Measurements from ENCODE around the gene BNC2.

Gene BNC2

DNA sequence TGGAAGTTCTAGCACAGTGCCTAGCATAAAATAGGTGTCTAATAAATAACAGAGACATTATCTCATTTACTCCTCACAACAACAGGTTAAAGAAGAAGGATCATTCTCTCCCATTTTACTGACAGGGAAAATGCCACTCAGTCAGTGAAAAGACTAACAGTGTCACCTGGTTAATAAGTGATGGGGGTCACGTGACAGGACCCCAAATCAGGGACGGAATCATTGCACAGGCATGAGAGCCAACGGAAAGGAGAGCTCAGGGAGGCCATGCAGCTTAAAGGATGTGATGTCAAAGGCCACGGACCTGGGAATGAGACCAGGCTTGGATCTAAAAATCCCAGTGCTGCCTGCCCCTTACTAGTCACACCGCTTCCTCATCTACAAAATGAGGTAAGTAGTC is 101.2 kb downstream of the BNC2 start:
- Histone ChIP-seq H3K9me3 (ENCODE audit: control insufficient read depth in 2 of 2, low read length in 2 of 2) (no peaks in the 10 kb centered on the region), H3K27me3 (ENCODE audit: control insufficient read depth in 2 of 2, insufficient read depth in 2 of 2, low read length in 2 of 2) (no peaks in the 10 kb centered on the region), H3K4me3 (ENCODE audit: low read length in 2 of 2) (no peak overlapping the region), H3K4me1 (ENCODE audit: control insufficient read depth in 2 of 2, insufficient read depth in 2 of 2, low read length in 2 of 2) (no peaks in the 10 kb centered on the region), H3K27ac (ENCODE audit: low read depth in 2 of 2, low read length in 2 of 2) (no peak overlapping the region), H3K36me3 (ENCODE audit: control insufficient read depth in 2 of 2, insufficient read depth in 2 of 2, low read length in 2 of 2) (no peaks in the 10 kb centered on the region), H3K9ac (ENCODE audit: low read depth in 1 of 2, low read length in 2 of 2) (no peak overlapping the region)

DNA sequence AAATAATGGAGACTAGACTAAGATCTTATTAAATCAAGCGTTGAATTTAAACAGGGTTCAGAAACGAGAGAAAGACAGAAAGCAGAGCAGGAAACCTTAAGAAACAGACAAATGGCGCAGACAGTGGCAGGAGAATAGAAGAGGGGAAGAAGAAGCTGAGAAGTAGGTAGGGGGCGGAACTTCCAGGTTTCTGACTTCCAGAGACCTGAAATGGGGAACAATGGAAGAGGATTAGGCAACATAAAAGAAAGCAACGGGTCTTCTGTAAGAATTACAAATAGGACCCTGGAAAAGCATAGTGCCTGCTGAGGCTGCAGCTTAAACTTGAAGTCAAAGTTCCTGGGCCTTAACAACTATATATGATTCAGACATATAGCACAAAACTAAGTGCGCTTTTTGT is 101.7 kb downstream of the BNC2 start:
- no peak overlapping the region for H3K9ac ChIP-seq (ENCODE audit: low read depth in 1 of 2, low read length in 2 of 2)
- no peak overlapping the region for H3K4me3 ChIP-seq (ENCODE audit: low read length in 2 of 2)
- H3K36me3 ChIP-seq (ENCODE audit: control insufficient read depth in 2 of 2, insufficient read depth in 2 of 2, low read length in 2 of 2): no peaks in the 10 kb centered on the region
- H3K4me1 ChIP-seq (ENCODE audit: control insufficient read depth in 2 of 2, insufficient read depth in 2 of 2, low read length in 2 of 2): no peaks in the 10 kb centered on the region
- H3K27me3 ChIP-seq (ENCODE audit: control insufficient read depth in 2 of 2, insufficient read depth in 2 of 2, low read length in 2 of 2): no peaks in the 10 kb centered on the region
- no peak overlapping the region for H3K27ac ChIP-seq (ENCODE audit: low read depth in 2 of 2, low read length in 2 of 2)
- no peaks in the 10 kb centered on the region for H3K9me3 ChIP-seq (ENCODE audit: control insufficient read depth in 2 of 2, low read length in 2 of 2)

DNA sequence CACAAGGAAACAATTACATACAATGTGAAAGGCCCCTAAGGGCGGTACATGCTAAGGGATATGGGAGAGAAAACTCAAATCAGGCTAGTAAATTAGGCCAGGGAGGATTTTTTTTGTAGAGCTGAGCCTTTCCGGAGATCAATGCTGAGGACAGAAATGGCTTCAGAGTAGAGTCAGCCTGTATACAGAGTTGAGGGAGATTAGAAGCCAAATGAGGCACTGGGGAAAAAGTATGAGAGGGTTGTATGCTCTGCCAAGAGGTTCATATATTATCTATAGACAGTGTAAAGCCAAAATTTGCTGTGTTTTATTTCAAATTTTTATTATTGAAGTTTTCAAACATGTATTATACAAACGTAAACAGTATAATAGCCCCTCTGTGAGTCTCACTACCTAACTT is 103.1 kb downstream of the BNC2 start:
- H3K9ac ChIP-seq (ENCODE audit: low read depth in 1 of 2, low read length in 2 of 2): no peak overlapping the region
- H3K36me3 ChIP-seq (ENCODE audit: control insufficient read depth in 2 of 2, insufficient read depth in 2 of 2, low read length in 2 of 2): no peaks in the 10 kb centered on the region
- H3K27ac ChIP-seq (ENCODE audit: low read depth in 2 of 2, low read length in 2 of 2): no peak overlapping the region
- H3K4me1 ChIP-seq (ENCODE audit: control insufficient read depth in 2 of 2, insufficient read depth in 2 of 2, low read length in 2 of 2): no peaks in the 10 kb centered on the region
- no peaks in the 10 kb centered on the region for H3K9me3 ChIP-seq (ENCODE audit: control insufficient read depth in 2 of 2, low read length in 2 of 2)
- H3K27me3 ChIP-seq (ENCODE audit: control insufficient read depth in 2 of 2, insufficient read depth in 2 of 2, low read length in 2 of 2): no peaks in the 10 kb centered on the region
- H3K4me3 ChIP-seq (ENCODE audit: low read length in 2 of 2): no peak overlapping the region

DNA sequence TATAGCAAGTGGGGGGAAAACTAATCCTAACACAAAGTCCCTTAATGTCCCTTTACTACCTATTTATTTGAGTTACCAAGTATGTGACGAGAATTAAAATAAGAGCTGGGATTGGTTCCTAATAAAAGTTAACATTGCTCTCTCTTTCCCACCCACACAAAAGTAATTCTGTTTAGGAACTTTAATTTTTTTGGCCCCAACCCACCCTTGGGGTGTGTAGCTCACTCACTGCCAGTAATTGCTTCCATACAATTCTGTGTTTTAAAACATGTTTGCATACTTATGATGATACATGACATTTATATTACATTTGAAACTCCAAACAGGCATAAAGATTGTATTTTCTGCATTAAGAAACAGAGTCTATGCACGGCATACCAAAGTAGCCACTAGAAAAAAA is 106.5 kb downstream of the BNC2 start:
- H3K4me3 ChIP-seq (ENCODE audit: low read length in 2 of 2): no peak overlapping the region
- H3K27me3 ChIP-seq (ENCODE audit: control insufficient read depth in 2 of 2, insufficient read depth in 2 of 2, low read length in 2 of 2): no peaks in the 10 kb centered on the region
- H3K9ac ChIP-seq (ENCODE audit: low read depth in 1 of 2, low read length in 2 of 2): no peak overlapping the region
- no peaks in the 10 kb centered on the region for H3K36me3 ChIP-seq (ENCODE audit: control insufficient read depth in 2 of 2, insufficient read depth in 2 of 2, low read length in 2 of 2)
- H3K4me1 ChIP-seq (ENCODE audit: control insufficient read depth in 2 of 2, insufficient read depth in 2 of 2, low read length in 2 of 2): no peaks in the 10 kb centered on the region
- H3K27ac ChIP-seq (ENCODE audit: low read depth in 2 of 2, low read length in 2 of 2): no peak overlapping the region
- H3K9me3 ChIP-seq (ENCODE audit: control insufficient read depth in 2 of 2, low read length in 2 of 2): no peaks in the 10 kb centered on the region

DNA sequence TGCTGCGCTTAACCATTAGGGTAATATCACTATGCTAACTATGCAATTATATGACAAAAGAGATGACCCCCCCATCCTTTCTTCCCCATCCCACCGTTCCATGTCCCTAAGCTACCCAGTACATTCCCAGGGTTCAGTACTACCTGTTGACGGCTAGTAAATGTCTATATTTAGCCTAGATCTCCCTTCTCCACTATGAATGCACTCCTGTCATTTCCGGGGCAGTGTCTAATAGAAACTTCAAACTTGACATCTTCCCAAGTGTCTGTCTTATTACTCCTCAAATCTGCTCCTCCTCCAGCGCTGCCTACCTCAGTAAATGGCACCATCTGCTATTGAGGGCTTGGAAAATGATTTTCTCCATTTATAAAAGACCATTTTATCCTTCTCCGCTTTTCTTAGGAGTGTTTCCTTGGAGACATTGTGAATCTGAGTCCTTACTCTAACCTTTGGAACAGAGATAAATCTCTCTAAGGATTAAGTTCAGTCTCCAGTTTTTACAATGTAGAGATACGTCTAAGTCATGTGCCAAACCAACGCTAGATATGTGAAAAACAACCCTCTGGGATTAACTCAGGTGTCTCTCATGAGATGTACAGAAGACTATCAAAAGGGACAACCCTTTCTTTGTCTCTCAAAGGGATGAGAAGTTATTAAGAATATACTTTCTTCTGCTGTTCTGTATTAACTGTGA is 114.9 kb downstream of the BNC2 start:
- Histone ChIP-seq H3K9ac (ENCODE audit: low read depth in 1 of 2, low read length in 2 of 2) (no peak overlapping the region), H3K36me3 (ENCODE audit: control insufficient read depth in 2 of 2, insufficient read depth in 2 of 2, low read length in 2 of 2) (no peaks in the 10 kb centered on the region), H3K4me3 (ENCODE audit: low read length in 2 of 2) (no peak overlapping the region), H3K9me3 (ENCODE audit: control insufficient read depth in 2 of 2, low read length in 2 of 2) (no peaks in the 10 kb centered on the region), H3K27me3 (ENCODE audit: control insufficient read depth in 2 of 2, insufficient read depth in 2 of 2, low read length in 2 of 2) (no peaks in the 10 kb centered on the region), H3K27ac (ENCODE audit: low read depth in 2 of 2, low read length in 2 of 2) (no peak overlapping the region), H3K4me1 (ENCODE audit: control insufficient read depth in 2 of 2, insufficient read depth in 2 of 2, low read length in 2 of 2) (no peaks in the 10 kb centered on the region)

DNA sequence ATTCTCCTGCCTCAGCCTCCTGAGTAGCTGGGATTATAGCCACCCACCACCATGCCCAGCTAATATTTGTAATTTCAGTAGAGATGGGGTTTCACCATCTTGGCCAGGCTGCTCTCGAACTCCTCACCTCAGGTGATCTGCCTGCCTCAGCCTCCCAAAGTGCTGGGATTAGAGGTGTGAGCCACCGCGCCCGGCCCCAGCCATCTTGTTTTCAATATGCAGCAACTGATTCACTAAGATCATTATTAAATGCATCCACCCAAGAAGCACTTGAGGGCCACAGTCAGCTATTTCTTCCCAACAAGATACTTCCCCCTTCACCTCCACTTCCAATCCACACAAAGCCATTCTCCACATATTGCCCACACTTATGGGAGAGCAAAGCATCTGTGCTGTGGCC is 115.8 kb downstream of the BNC2 start:
- no peaks in the 10 kb centered on the region for H3K9me3 ChIP-seq (ENCODE audit: control insufficient read depth in 2 of 2, low read length in 2 of 2)
- H3K4me1 ChIP-seq (ENCODE audit: control insufficient read depth in 2 of 2, insufficient read depth in 2 of 2, low read length in 2 of 2): no peaks in the 10 kb centered on the region
- H3K9ac ChIP-seq (ENCODE audit: low read depth in 1 of 2, low read length in 2 of 2): no peak overlapping the region
- no peak overlapping the region for H3K27ac ChIP-seq (ENCODE audit: low read depth in 2 of 2, low read length in 2 of 2)
- no peaks in the 10 kb centered on the region for H3K27me3 ChIP-seq (ENCODE audit: control insufficient read depth in 2 of 2, insufficient read depth in 2 of 2, low read length in 2 of 2)
- no peaks in the 10 kb centered on the region for H3K36me3 ChIP-seq (ENCODE audit: control insufficient read depth in 2 of 2, insufficient read depth in 2 of 2, low read length in 2 of 2)
- H3K4me3 ChIP-seq (ENCODE audit: low read length in 2 of 2): no peak overlapping the region

DNA sequence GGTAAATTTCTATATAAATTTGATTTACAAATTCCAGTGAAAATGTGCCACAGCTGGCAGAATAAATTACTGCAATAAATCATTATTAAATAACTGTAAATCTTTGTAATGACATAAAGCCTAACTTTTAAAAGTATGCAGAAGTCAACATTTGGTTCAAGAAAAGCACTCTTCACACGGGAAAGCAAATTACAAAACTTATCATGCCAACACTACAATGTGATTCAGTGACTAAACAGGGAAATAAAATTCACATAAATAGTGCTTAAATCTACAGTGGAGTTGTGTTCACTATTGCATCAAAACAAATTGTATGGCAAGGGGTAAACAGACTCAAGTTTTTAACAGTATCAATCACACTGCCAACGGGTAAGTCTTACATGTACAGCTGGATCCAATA is 117.2 kb downstream of the BNC2 start:
- Histone ChIP-seq H3K9ac (ENCODE audit: low read depth in 1 of 2, low read length in 2 of 2) (no peak overlapping the region), H3K27ac (ENCODE audit: low read depth in 2 of 2, low read length in 2 of 2) (no peak overlapping the region), H3K9me3 (ENCODE audit: control insufficient read depth in 2 of 2, low read length in 2 of 2) (no peaks in the 10 kb centered on the region), H3K4me1 (ENCODE audit: control insufficient read depth in 2 of 2, insufficient read depth in 2 of 2, low read length in 2 of 2) (no peaks in the 10 kb centered on the region), H3K36me3 (ENCODE audit: control insufficient read depth in 2 of 2, insufficient read depth in 2 of 2, low read length in 2 of 2) (no peaks in the 10 kb centered on the region), H3K4me3 (ENCODE audit: low read length in 2 of 2) (no peak overlapping the region), H3K27me3 (ENCODE audit: control insufficient read depth in 2 of 2, insufficient read depth in 2 of 2, low read length in 2 of 2) (no peaks in the 10 kb centered on the region)

DNA sequence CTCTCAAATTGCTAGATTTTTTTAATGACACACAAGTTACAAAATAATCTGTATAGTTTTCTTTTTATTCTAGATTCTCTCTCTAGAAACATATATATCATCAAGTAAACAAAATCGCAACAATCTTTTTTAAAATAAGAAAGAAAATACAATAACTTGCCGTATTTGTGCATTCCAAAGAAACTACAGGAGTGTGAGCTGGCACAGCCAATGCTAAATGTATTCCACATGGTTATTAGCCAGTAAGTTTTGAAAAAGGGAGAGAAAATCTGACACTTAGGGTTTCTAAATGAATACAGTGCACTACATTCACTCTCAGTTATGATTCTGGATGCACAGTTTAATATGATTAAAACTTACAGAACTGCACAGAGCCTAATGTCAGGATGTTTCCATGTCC is 117.9 kb downstream of the BNC2 start:
- Histone ChIP-seq H3K27me3 (ENCODE audit: control insufficient read depth in 2 of 2, insufficient read depth in 2 of 2, low read length in 2 of 2) (no peaks in the 10 kb centered on the region), H3K27ac (ENCODE audit: low read depth in 2 of 2, low read length in 2 of 2) (no peak overlapping the region), H3K9me3 (ENCODE audit: control insufficient read depth in 2 of 2, low read length in 2 of 2) (no peaks in the 10 kb centered on the region), H3K36me3 (ENCODE audit: control insufficient read depth in 2 of 2, insufficient read depth in 2 of 2, low read length in 2 of 2) (no peaks in the 10 kb centered on the region), H3K4me3 (ENCODE audit: low read length in 2 of 2) (no peak overlapping the region), H3K4me1 (ENCODE audit: control insufficient read depth in 2 of 2, insufficient read depth in 2 of 2, low read length in 2 of 2) (no peaks in the 10 kb centered on the region), H3K9ac (ENCODE audit: low read depth in 1 of 2, low read length in 2 of 2) (no peak overlapping the region)

DNA sequence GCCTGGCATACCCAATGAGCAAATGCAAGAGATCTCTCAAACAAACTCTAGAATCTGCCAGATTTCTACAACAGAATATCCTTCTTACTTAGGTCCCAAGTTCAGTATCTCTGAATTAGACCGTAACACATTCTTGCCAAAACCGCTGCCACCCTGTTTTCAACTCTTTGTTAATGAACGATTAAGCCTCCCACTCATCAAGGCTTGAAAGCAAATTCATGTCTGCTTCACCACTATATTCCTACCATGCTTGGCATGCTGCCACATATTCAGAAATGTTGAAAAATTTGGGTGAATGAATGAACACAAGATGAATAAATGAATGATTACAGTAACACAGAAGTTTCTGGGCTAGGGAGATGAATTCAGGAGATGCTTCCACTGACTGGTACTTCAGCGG is 119.9 kb downstream of the BNC2 start:
- H3K36me3 ChIP-seq (ENCODE audit: control insufficient read depth in 2 of 2, insufficient read depth in 2 of 2, low read length in 2 of 2): no peaks in the 10 kb centered on the region
- H3K27me3 ChIP-seq (ENCODE audit: control insufficient read depth in 2 of 2, insufficient read depth in 2 of 2, low read length in 2 of 2): no peaks in the 10 kb centered on the region
- no peak overlapping the region for H3K4me3 ChIP-seq (ENCODE audit: low read length in 2 of 2)
- no peak overlapping the region for H3K9ac ChIP-seq (ENCODE audit: low read depth in 1 of 2, low read length in 2 of 2)
- no peaks in the 10 kb centered on the region for H3K9me3 ChIP-seq (ENCODE audit: control insufficient read depth in 2 of 2, low read length in 2 of 2)
- H3K4me1 ChIP-seq (ENCODE audit: control insufficient read depth in 2 of 2, insufficient read depth in 2 of 2, low read length in 2 of 2): no peaks in the 10 kb centered on the region
- H3K27ac ChIP-seq (ENCODE audit: low read depth in 2 of 2, low read length in 2 of 2): no peak overlapping the region

DNA sequence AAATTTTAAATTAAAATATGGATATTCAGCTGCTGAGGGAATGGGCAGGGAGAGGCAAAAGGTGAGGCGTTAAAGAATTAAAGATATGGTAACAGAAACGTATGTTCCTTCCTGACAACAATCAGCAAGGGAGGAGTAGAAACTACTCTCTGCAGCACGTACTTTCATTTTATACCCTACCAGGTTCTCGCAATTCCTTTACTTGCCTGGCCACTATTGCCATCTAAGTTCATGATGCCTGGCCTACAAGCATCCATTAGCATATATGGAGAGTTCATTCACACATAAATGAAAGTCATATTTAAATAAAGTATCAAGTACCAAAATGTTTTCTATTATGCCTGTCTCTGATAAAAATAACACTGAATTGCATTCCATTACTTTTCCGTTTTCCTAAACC is 125.1 kb downstream of the BNC2 start:
- H3K9ac ChIP-seq (ENCODE audit: low read depth in 1 of 2, low read length in 2 of 2): no peak overlapping the region
- no peak overlapping the region for H3K4me3 ChIP-seq (ENCODE audit: low read length in 2 of 2)
- no peaks in the 10 kb centered on the region for H3K36me3 ChIP-seq (ENCODE audit: control insufficient read depth in 2 of 2, insufficient read depth in 2 of 2, low read length in 2 of 2)
- H3K27ac ChIP-seq (ENCODE audit: low read depth in 2 of 2, low read length in 2 of 2): no peak overlapping the region
- H3K4me1 ChIP-seq (ENCODE audit: control insufficient read depth in 2 of 2, insufficient read depth in 2 of 2, low read length in 2 of 2): no peaks in the 10 kb centered on the region
- no peaks in the 10 kb centered on the region for H3K27me3 ChIP-seq (ENCODE audit: control insufficient read depth in 2 of 2, insufficient read depth in 2 of 2, low read length in 2 of 2)
- H3K9me3 ChIP-seq (ENCODE audit: control insufficient read depth in 2 of 2, low read length in 2 of 2): no peaks in the 10 kb centered on the region

DNA sequence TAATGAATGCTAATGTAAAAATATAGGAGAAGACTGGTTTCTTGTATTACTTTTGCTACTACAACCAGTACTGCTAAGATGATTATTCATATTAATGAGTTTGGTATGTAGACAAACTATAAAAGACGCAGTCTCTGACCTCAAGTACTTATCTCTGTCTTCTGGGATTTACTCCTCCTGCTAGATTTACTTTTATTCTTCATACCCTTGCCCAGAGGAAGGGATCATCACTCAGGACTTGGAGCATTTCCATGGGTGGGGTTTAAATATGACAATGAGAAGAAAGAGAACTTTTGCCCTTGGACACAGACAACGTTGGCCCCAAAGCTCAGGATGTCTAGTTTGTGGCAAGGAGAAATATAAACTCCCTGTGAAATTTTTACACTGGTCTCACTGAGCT is 126.1 kb downstream of the BNC2 start:
- H3K9me3 ChIP-seq (ENCODE audit: control insufficient read depth in 2 of 2, low read length in 2 of 2): no peaks in the 10 kb centered on the region
- H3K27ac ChIP-seq (ENCODE audit: low read depth in 2 of 2, low read length in 2 of 2): no peak overlapping the region
- H3K4me3 ChIP-seq (ENCODE audit: low read length in 2 of 2): no peak overlapping the region
- no peaks in the 10 kb centered on the region for H3K27me3 ChIP-seq (ENCODE audit: control insufficient read depth in 2 of 2, insufficient read depth in 2 of 2, low read length in 2 of 2)
- no peaks in the 10 kb centered on the region for H3K4me1 ChIP-seq (ENCODE audit: control insufficient read depth in 2 of 2, insufficient read depth in 2 of 2, low read length in 2 of 2)
- H3K9ac ChIP-seq (ENCODE audit: low read depth in 1 of 2, low read length in 2 of 2): no peak overlapping the region
- H3K36me3 ChIP-seq (ENCODE audit: control insufficient read depth in 2 of 2, insufficient read depth in 2 of 2, low read length in 2 of 2): no peaks in the 10 kb centered on the region

All from mucosa of rectum (tissue), 2 donors.